Suprapubic skin (tissue), 4 donors: ENCODE data around the gene CHRNA4. TPM values are rescaled to one million over a fixed set of nuclear protein-coding genes. Genes with fewer than 3 reads are reported as not detected.

ENCODE experiments used
- DNase-seq, 2 donors: peaks; one replicate each; pipeline ENCODE4 v3.0.0-alpha.2; 2019; ENCODE audit warnings: low spot score in 2 of 2
- H3K27ac ChIP-seq: fragments of 200-600 bp; sonication (generic); one replicate; pipeline ENCODE4 v1.5.1; 2019
- H3K27me3 ChIP-seq: fragments of 200-600 bp; sonication (generic); one replicate; pipeline ENCODE4 v1.5.1; 2019
- H3K36me3 ChIP-seq: fragments of 200-600 bp; sonication (generic); one replicate; pipeline ENCODE4 v1.5.1; 2019
- H3K4me1 ChIP-seq: fragments of 200-600 bp; sonication (generic); one replicate; pipeline ENCODE4 v1.5.1; 2019
- H3K4me3 ChIP-seq: fragments of 200-600 bp; sonication (generic); one replicate; pipeline ENCODE4 v1.5.1; 2019; ENCODE audit warnings: mild to moderate bottlenecking
- H3K9me3 ChIP-seq: fragments of 200-600 bp; sonication (generic); one replicate; pipeline ENCODE4 v1.5.1; 2019
- EP300 ChIP-seq: sonication (generic); formaldehyde crosslinking; IDR thresholded peaks from one replicate; pipeline ENCODE4 v1.6.1; 2017; ENCODE audit warnings: antibody characterized with exemption
- POLR2A ChIP-seq, 2 donors: fragments of 450-650 bp; IDR thresholded peaks; one replicate each; pipeline ENCODE4 v1.6.1; 2017; ENCODE audit warnings: antibody characterized with exemption in 2 of 2, mild to moderate bottlenecking in 2 of 2, moderate library complexity in 2 of 2
- POLR2AphosphoS5 ChIP-seq, 3 donors: sonication (generic); formaldehyde crosslinking; IDR thresholded peaks; one replicate each; pipeline ENCODE4 v1.6.1; 2017; ENCODE audit warnings: antibody characterized with exemption in 3 of 3
- WGBS: methylation state at CpG from one replicate; pipeline ENCODE4 v1.1.5; 2018; 5-methylcytosine and 5-hydroxymethylcytosine counted together
- total RNA-seq, 4 donors: library from RNA; depleted of rRNA; stranded (reverse); fragments of >200 nt; gene quantifications; one replicate each; pipeline ENCODE4 v1.1.0, GENCODE V29; 2016
- TF ChIP-seq, protein P1 (sequence below), 2 donors: fragments of 200-600 bp in 1 of 2; fragments of 450-650 bp in 1 of 2; sonication (generic) in 1 of 2; IDR thresholded peaks; one replicate each; pipeline ENCODE4 v1.5.1; 2016 to 2019; ENCODE audit warnings: antibody characterized with exemption in 2 of 2, mild to moderate bottlenecking in 1 of 2, moderate library complexity in 1 of 2

Gene CHRNA4
- total RNA-seq, 4 donors from 2014 or later, result not detected

DNA sequence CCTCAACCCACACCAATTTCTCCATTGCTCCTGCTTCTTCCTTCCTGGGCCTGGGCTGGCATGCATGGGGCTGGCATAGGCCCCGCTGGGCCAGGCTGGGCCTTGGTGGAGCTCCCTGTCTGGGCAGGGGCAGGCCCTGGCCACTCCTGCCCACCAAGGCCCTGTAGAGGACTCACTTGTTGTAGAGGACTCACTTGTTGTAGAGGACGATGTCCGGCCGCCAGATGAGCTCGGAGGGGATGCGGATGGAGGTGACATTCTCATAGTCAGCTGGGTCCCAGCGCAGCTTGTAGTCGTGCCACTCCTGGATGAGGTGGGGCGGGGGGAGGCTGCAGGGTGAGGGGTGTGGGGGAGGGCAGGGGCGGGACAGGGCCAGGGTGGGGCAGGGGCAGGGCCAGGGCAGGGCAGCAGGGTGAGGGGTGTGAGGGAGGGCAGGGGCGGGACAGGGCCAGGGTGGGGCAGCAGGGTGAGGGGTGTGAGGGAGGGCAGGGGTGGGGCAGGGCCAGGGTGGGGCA, 5.3 kb downstream of the CHRNA4 start:
- DNase-seq, result no peak
- peaks cover 64% of the 10 kb centered on the region for H3K27me3 ChIP-seq
- H3K27ac ChIP-seq, result no peak overlapping the region
- no peaks in the 10 kb centered on the region for H3K9me3 ChIP-seq
- WGBS, result 88% methylated on average over 6 of the region's 11 CpGs
- TF ChIP-seq POLR2A (IDR thresholded peaks at IDR 0.05), result no peak
- no peak for TF ChIP-seq POLR2AphosphoS5 (IDR thresholded peaks at IDR 0.05)
- TF ChIP-seq, protein P1, sequence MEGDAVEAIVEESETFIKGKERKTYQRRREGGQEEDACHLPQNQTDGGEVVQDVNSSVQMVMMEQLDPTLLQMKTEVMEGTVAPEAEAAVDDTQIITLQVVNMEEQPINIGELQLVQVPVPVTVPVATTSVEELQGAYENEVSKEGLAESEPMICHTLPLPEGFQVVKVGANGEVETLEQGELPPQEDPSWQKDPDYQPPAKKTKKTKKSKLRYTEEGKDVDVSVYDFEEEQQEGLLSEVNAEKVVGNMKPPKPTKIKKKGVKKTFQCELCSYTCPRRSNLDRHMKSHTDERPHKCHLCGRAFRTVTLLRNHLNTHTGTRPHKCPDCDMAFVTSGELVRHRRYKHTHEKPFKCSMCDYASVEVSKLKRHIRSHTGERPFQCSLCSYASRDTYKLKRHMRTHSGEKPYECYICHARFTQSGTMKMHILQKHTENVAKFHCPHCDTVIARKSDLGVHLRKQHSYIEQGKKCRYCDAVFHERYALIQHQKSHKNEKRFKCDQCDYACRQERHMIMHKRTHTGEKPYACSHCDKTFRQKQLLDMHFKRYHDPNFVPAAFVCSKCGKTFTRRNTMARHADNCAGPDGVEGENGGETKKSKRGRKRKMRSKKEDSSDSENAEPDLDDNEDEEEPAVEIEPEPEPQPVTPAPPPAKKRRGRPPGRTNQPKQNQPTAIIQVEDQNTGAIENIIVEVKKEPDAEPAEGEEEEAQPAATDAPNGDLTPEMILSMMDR (IDR thresholded peaks at IDR 0.05), result no peak
- TF ChIP-seq EP300, result no peak
- H3K36me3 ChIP-seq, result no peaks in the 10 kb centered on the region
- H3K4me1 ChIP-seq, result peaks cover 20% of the 10 kb centered on the region
- no peak overlapping the region for H3K4me3 ChIP-seq

DNA sequence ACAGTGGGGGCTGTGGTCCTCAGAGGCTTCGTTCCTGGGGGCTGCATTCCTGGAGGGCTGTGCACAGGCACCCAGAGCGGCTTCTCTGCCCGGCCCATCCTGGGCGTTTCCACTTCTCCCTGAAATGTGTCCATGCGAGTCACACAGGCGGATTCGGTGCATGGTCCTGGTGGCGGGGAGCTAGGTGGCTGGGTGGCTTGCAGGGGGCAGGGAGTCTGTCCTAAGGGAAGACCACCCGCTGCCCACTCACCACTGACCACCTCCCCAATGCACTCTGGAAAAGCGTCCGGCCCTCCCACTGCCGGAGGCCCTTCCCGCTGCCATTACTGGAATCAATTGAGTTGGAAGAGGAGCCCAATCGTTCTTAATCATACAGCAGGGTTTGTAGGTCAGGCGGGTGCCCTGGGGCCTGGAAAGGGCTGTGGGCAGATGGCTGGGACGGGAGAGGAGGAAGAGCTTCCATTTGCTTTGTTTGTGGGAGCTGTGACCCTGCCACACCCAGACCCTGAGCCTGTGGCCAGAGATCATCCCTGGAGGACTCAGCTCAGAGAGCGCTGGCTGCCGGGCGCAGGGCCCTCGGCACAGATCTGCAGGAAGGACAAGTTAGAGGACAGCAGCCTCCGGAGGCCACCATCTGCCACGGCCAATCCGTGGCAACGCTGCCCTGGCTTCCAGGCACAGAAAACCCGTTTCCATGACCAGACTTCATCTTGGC, 6.4 kb downstream of the CHRNA4 start:
- TF ChIP-seq, protein P1 (IDR thresholded peaks at IDR 0.05), result no peak
- TF ChIP-seq EP300 (no peak), POLR2A (IDR thresholded peaks at IDR 0.05) (no peak), POLR2AphosphoS5 (IDR thresholded peaks at IDR 0.05) (no peak)
- no peak overlapping the region for H3K27ac ChIP-seq
- H3K9me3 ChIP-seq, result no peaks in the 10 kb centered on the region
- H3K4me3 ChIP-seq, result no peak overlapping the region
- H3K27me3 ChIP-seq, result peaks cover 56% of the 10 kb centered on the region
- peaks cover 12% of the 10 kb centered on the region for H3K4me1 ChIP-seq
- H3K36me3 ChIP-seq, result no peaks in the 10 kb centered on the region
- no peak for DNase-seq
- 81% methylated on average over 9 of the region's 25 CpGs for WGBS

DNA sequence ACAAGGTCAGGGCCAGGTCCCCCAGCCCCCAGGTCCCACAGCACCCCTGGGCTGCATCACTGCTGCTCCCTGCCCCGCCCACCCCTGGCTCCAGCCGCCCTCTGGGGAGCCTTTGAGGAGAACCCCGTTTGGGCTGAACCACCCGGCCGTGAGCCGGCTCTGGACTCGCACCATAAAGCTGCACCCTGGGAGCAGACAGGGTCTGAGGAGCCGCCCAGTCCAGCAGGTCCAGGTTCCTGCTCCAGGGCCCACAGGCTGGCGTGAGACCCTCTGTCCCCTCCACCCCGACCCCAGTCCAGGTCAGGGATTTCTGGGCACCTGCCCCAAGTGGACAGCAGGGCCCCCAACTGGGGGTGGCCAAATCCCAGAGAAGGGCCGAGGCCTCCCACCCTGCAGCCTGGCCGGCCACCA, 8.3 kb downstream of the CHRNA4 start:
- no peak for DNase-seq
- no peak overlapping the region for H3K4me3 ChIP-seq
- H3K4me1 ChIP-seq, result peaks cover 6% of the 10 kb centered on the region
- no CpG with 5 or more reads among the region's 12 CpGs for WGBS
- no peaks in the 10 kb centered on the region for H3K9me3 ChIP-seq
- H3K27me3 ChIP-seq, result peaks cover 54% of the 10 kb centered on the region
- TF ChIP-seq POLR2AphosphoS5 (IDR thresholded peaks at IDR 0.05) (no peak), EP300 (no peak), POLR2A (IDR thresholded peaks at IDR 0.05) (no peak)
- TF ChIP-seq, protein P1 (IDR thresholded peaks at IDR 0.05), result no peak
- H3K27ac ChIP-seq, result no peak overlapping the region
- no peaks in the 10 kb centered on the region for H3K36me3 ChIP-seq

DNA sequence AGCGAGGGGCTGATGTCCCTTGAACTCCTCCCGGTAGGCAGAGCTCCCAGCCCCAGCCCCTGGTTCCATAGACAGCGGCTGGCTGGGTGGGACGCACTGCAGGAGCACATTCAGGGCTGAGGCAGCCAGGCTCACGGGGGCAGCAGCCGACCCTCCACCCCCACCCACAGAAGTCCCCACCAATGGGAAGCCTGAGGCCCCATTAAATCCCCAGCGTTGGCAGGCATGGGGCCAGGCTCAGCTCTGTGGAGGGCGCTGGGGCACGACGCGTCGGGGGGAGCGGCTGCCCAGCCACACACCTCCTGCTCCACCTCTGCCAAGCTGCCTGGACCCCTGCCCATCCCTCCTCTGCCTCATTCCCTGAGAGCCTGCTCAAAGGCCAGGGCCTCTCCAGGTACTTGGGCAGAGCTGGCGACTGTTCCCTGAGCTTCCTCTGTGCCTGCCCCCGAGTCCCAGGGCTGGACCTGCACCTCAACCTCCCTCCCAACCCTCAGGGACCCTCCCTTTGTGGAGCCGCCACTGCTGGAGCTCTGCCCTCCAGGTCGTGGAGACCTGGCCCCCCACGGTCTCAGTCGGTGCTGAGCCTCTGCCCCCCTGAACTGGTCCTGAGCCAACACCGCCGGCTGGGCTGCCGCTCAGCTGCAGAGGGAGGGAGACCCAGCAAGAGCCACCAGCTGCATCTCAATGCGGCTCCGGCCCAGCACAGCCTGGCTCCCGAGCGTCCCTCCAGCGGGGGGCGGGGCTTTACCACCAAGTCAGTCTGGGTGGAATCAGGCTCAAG, 9.1 kb downstream of the CHRNA4 start:
- no peak for TF ChIP-seq POLR2AphosphoS5 (IDR thresholded peaks at IDR 0.05)
- TF ChIP-seq, protein P1 (IDR thresholded peaks at IDR 0.05), result no peak
- TF ChIP-seq EP300, result no peak
- no peak for TF ChIP-seq POLR2A (IDR thresholded peaks at IDR 0.05)
- no peaks in the 10 kb centered on the region for H3K36me3 ChIP-seq
- DNase-seq, result no peak
- H3K27me3 ChIP-seq, result peaks cover 54% of the 10 kb centered on the region
- no peak overlapping the region for H3K4me3 ChIP-seq
- H3K4me1 ChIP-seq, result peaks cover 6% of the 10 kb centered on the region
- WGBS, result 28% methylated on average over 11 of the region's 28 CpGs
- no peaks in the 10 kb centered on the region for H3K9me3 ChIP-seq
- no peak overlapping the region for H3K27ac ChIP-seq

DNA sequence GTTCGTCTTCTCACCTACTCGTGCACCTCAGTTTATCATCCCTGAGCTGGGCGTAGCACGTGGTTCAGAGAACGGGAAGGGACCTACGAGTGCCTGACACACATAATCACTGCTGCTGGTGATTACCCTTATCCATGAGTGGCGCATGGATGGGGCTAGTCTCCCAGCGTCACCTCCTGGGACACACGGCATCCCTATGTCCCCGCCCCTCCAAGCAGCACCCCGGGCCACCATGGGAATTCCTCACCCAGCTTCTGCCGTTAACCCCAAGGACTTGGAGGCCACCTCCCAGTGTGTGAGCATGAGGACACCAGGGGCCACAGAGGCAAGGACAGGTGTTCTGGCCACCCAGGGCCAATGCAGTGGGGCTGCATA, 9.8 kb downstream of the CHRNA4 start:
- Histone ChIP-seq H3K36me3 (no peaks in the 10 kb centered on the region), H3K4me3 (no peak overlapping the region), H3K27ac (no peak overlapping the region), H3K4me1 (peaks cover 8% of the 10 kb centered on the region), H3K27me3 (peaks cover 57% of the 10 kb centered on the region), H3K9me3 (no peaks in the 10 kb centered on the region)
- DNase-seq, result no peak
- no peak for TF ChIP-seq POLR2A (IDR thresholded peaks at IDR 0.05)
- 96% methylated on average over 9 of the region's 12 CpGs for WGBS
